H1 (cell line): ENCODE data around the gene TP53I13. TPM values are rescaled to one million over a fixed set of nuclear protein-coding genes. Genes with fewer than 3 reads are reported as not detected.

Experiments
- polyA plus RNA-seq, 7 experiments: library from polyadenylated mRNA; depleted of rRNA in 3 of 7; stranded (reverse) in 5 of 7; unstranded in 2 of 7; fragments of >200 nt in 5 of 7; fragments of 200-250 nt in 2 of 7; gene quantifications; 1 replicate in 5 of 7; 2 replicates in 1 of 7; 4 replicates in 1 of 7; pipeline versions ENCODE4 v1.2.1 to v1.2.3, GENCODE V29; 2011 to 2013; ENCODE audit warnings: missing spikeins in 2 of 7, mixed read lengths in 2 of 7
- total RNA-seq: library from RNA; stranded (reverse); fragmentation: NEBNext Ultra II Directional; extraction: Animal tissue kit (Norgen Biotek cat#: 25700); gene quantifications from 2 replicates; pipeline ENCODE4 v1.2.1, GENCODE V29; 2021

TP53I13 gene
- total and polyA plus RNA-seq, 2 of the 8 experiments (the other 6 are each of a cell fraction or from before 2014, with no cell fraction given), result 22.4 to 35.7 TPM

Other genes starting within 250 kb of the TP53I13 start
- gene TAOK1, start 178.3 kb upstream of the TP53I13 start, total RNA-seq, result 90.6 and 93.8 TPM in 2 replicates
- 8.2 and 12.2 TPM in 2 replicates for gene TAOK1, start 178.3 kb upstream of the TP53I13 start, polyA plus RNA-seq (2011; rRNA removed)
- 1.6 and 1.7 TPM in 2 replicates for gene ABHD15, start 1.7 kb upstream of the TP53I13 start, total RNA-seq
- 0.88 and 1.2 TPM in 2 replicates for gene ABHD15, start 1.7 kb upstream of the TP53I13 start, polyA plus RNA-seq (2011; rRNA removed)
- gene GIT1, start 20.9 kb downstream of the TP53I13 start, total RNA-seq, result 60.6 and 62.4 TPM in 2 replicates
- 63.0 and 80.7 TPM in 2 replicates for gene GIT1, start 20.9 kb downstream of the TP53I13 start, polyA plus RNA-seq (2011; rRNA removed)
- gene ANKRD13B, start 24.4 kb downstream of the TP53I13 start, total RNA-seq, result 41.0 and 48.5 TPM in 2 replicates
- 16.4 and 30.3 TPM in 2 replicates for gene ANKRD13B, start 24.4 kb downstream of the TP53I13 start, polyA plus RNA-seq (2011; rRNA removed)
- gene CORO6, start 54.2 kb downstream of the TP53I13 start, total RNA-seq, result 2.1 and 2.5 TPM in 2 replicates
- 8.6 and 13.3 TPM in 2 replicates for gene CORO6, start 54.2 kb downstream of the TP53I13 start, polyA plus RNA-seq (2011; rRNA removed)